GM08714 (cell line): ENCODE measurements around the gene RAB22A.
"Not testable (repeated sequence)": the region's sequence is repeated elsewhere in the genome, so short reads cannot be mapped to it uniquely, and the experiment has no call there.

Experiments
- H3K4me3 ChIP-seq: fragments of 200-500 bp; sonication (Bioruptor generic); 2 replicates; pipeline ENCODE4 v1.5.1; 2014; ENCODE audit warnings: mild to moderate bottlenecking, low read length, inconsistent platforms
- ZNF274 ChIP-seq: IDR thresholded peaks from 2 replicates; pipeline ENCODE4 v1.6.1; 2012; ENCODE audit warnings: mild to moderate bottlenecking, low read depth, low read length

Gene RAB22A

DNA sequence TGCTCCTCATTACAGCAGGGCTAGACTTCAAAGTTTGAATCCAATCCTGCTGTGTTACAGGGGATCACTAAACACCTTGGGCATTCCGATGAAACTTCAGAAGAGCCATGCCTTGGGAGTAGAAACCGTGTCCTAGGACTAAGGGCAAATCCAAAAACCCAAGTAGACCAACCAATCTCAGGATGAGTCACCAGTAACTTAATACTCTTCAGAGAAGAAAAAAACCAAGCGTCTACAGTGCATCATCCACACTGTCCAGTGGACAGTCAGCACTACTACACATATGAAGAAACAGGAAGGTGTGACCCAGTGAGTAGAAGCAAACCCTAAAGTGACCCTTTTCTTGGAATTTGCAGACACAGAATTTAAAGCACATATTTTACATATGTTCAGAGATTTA lies 40.1 kb downstream of the RAB22A start:
- no peak for TF ChIP-seq ZNF274

DNA sequence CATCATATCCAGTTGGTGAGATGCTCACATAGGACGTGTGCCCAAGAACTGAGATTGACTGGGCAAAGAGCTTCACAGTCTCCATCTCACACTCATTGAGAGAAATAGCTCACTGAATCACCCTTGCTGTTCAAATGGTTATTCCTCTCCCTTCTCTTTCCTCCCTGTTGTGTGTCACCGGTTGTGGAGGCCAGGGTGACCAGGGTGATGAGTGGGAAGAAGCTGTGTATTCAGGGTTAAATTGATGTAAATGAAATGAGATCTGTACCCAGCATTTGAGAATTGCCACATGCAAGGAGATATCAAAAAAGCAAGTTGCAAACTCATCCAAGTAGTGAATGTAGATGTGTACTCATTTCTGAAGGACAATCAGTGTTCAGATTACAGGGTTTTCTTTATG lies 43.0 kb downstream of the RAB22A start:
- no peak for TF ChIP-seq ZNF274
- H3K4me3 ChIP-seq, result no peak overlapping the region

More for the DNA sequence above, 40.1 kb downstream of the RAB22A start:
- no peak overlapping the region for H3K4me3 ChIP-seq

DNA sequence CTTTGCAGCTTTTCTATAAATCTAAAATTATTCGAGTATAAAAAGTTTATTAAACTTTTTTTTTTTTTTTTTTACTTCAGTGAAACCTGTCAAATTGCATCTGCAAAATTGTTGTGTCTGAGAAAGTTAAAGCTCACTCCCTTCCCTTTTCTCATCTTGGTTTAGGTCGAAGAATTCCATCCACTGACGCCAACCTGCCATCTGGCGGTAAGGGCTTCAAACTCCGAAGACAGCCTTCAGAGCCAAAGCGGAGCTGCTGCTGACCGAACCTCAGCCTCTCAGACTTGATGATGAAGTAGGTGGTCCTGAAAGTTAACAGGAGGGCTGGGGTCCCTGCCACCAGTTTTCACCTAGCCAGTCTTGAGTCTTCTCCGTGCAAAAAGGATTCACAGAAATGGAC lies 49.9 kb downstream of the RAB22A start:
- TF ChIP-seq ZNF274, result no peak
- no peak overlapping the region for H3K4me3 ChIP-seq

DNA sequence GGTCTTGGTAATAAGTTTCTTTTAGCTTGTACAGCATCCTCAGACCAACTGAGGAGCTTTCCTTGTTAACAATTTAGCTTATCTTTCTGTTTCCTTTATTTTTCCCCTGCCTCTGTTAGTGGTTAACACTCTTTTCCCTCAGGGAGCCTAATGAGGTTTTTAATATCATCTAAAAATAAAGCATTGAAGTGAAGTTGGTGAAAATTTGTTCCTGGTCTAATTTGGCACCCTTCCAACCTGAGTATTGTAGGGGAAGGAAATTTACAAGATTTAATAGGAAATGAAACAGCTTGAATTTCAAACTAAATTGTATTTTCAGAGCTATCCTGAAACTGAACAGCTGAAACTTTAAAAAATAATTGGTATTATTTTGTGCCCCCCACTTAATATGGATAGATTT lies 51.4 kb downstream of the RAB22A start:
- no peak overlapping the region for H3K4me3 ChIP-seq
- no peak for TF ChIP-seq ZNF274

DNA sequence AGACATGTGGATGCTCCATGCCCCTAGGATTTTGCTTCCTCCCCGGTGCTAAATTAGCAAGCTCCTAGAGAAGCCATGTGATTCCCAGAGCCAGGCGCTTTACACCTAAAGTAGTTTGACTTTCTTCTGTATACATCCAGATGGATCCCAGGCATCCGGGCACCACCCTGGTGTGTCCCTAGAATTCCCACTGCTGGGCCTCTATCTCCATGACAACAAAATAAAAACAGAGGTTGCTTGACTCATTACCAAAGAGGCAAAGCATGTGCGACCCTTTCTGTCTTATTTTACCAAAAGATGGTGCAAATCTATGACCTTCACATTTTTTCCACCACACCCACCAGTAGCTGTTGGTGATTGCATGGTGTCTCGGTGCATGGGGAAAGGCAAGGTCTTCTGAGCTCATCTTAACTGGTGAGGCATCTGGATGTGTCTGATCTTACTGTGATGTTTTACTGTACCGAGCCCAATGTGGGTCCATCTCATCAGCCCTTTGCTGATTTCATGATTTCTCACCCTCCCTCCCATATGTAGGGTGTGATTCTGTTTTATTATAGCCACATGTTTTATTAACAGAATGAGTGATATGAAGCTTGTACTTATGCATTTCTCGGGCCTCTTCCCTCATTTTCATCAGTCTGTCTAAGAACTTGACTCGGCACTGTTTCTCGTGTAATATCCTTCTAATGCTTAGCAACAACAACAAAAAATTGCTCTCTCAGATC lies 52.1 kb downstream of the RAB22A start:
- H3K4me3 ChIP-seq, result no peak overlapping the region
- TF ChIP-seq ZNF274, result no peak

DNA sequence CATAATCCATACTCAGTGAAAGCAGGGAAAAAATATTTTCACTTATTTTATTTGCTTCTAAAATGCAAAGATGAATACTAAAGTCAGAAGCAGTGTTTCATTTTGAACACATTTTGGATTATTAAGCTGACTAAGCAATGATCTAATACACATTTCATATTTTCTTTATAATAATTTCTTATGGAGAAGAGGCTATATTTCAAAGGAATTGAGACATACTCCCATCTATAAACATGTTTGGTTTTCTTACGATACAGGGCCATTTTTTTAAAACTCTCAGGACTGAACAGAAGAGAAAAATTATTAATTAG lies 52.6 kb downstream of the RAB22A start:
- no peak overlapping the region for H3K4me3 ChIP-seq
- TF ChIP-seq ZNF274, result no peak

DNA sequence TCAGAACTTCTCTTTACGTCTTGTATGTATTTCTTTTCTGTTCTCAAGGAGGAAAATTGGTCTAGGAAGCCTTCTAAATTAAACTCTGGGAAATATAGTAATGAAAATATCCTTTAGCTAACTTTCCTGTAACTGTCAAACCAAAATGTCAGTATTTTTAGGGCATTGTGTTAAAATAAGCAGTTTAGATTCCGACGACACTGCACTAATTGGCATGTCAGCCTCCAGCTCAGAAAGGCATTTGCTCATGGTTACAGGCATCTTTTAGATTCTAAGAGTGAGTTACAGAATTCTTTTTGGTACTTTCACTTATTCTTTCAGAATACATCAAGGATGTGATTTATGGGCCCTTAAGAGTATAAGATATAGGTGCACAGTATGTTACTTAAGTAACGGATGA lies 53.5 kb downstream of the RAB22A start:
- no peak for TF ChIP-seq ZNF274
- no peak overlapping the region for H3K4me3 ChIP-seq

DNA sequence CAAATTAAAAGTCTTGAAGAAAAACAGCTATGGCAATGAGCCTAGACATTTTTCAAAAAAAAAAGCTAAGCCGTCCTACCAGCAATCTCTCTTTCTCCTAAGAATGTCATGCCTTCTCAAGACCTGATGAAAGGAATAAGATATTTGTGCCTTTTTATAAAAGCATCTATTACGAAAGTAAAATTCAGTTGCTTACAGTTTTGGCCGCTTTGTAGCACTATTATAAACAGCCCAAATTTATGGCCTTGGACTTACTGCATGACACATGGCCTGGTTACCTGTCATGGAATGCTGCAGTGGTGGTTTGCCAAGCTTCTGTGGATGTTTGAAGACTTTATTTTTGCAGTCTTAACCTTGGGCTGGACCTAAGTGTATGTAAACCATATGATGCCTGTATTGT lies 57.4 kb downstream of the RAB22A start:
- H3K4me3 ChIP-seq, result no peak overlapping the region
- no peak for TF ChIP-seq ZNF274

DNA sequence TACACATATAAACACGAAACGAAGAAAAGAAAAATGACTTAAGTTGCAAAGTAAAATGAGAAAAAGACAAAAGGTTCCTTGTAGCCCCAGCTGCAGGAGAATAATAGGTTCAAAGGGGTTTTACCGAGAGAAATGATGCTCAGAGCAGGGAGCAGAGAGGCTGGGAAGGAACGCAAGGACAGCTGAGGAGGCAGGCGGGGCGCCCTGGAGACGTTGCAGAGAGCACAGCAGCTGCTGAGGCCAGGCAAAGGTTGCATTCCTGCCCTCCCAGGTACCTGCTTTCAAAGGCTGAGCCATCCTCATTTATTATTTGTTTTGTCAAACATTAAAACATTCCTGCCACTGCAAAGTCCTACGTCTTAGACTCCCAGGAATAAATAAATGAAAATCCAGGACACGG lies 63.3 kb downstream of the RAB22A start:
- H3K4me3 ChIP-seq, result no peak overlapping the region
- no peak for TF ChIP-seq ZNF274

DNA sequence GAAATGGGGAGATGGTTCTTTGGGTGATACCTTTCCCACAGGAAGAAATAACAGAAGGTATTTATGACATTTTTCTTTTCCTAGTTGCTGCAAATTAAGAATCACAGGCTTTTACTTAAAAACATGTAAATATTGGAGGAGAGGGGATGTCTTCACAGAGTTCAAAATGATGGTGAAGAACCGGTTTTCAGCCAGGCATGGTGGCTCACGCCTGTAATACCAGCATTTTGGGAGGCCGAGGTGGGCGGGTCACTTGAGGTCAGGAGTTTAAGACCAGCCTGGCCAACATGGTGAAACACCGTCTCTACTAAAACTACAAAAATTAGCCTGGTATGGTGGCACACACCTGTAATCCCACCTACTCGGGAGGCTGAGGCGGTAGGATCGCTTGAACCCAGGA lies 63.8 kb downstream of the RAB22A start:
- not testable (repeated sequence) for H3K4me3 ChIP-seq

DNA sequence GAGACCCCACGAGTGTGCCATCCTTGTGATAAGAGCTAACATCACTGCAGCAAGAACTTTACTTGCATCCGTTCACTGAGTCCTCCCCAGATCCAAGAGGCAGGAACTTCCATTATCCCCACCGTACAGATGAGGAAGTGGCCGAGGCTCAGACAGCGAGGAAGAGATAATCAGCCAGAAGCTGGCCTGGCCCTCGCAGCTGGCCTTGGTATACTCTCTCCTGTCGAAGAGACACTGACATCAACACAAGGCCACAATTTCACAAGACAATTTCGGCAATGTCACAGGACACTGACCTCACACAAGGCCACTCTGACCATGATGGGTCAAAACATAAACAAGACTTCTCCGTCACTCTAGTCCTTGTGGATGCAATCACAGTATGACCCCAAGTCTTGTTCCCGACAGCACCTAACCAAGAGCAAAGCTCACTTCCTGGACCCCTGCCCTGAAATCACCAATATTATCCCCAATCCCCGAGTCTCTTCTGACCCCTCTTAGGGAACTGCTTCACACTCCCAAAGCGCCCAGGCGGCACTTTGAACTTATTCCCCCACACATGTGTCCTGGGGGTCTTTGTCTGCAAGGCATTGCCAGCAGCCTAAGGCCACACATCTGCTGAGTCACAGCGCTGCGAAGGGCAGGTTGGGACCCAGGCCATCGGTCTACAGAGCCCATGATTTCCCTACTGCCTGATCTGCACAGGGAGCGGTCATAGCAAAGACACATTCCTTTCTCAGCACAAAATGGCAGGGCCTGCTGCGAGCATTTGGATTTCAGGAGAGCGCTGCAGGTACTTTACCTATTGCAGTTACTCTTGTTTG lies 64.7 kb downstream of the RAB22A start:
- no peak overlapping the region for H3K4me3 ChIP-seq
- TF ChIP-seq ZNF274, result no peak

DNA sequence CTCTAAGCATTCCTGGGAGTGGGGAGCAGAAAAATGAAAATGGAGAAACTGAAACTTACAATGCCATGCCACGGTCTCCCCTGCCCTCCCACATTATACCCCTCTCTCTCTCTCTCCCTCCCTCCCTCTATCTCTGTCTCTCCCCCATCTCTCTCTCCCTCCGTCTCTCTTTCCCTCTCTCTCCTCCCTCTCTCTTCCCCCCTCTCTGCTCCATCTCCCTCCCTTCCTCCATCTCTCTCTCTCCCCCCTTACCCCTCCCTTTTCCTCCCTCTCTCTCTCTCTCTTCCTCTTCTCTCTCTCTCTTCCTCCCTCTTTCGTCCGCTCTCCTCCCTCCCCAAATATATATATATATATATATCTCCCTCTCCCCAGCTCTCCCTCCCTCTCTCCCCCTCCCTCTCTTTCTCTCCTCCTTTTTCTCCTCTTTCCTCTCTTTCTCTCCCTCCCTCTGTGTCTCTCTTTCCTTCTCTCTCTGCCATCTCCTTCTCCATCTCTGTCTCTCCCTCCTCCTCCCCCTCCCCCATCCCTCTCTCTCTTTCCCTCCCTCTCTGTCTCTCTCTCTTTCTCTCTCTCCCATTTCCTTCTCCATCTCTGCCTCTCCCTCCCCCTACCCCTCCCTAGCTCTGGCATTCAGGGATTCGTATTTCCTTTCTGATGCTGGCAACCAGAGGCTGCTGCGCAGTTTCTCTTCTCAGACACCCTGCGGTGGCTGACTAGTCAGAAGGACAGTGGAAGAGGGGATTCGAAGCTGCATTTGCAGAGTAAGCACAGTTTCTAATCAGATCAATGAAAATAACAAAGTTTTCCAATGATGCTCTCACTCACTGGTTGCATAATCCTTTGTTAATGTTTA lies 65.6 kb downstream of the RAB22A start:
- TF ChIP-seq ZNF274, result no peak
- H3K4me3 ChIP-seq, result no peak overlapping the region

DNA sequence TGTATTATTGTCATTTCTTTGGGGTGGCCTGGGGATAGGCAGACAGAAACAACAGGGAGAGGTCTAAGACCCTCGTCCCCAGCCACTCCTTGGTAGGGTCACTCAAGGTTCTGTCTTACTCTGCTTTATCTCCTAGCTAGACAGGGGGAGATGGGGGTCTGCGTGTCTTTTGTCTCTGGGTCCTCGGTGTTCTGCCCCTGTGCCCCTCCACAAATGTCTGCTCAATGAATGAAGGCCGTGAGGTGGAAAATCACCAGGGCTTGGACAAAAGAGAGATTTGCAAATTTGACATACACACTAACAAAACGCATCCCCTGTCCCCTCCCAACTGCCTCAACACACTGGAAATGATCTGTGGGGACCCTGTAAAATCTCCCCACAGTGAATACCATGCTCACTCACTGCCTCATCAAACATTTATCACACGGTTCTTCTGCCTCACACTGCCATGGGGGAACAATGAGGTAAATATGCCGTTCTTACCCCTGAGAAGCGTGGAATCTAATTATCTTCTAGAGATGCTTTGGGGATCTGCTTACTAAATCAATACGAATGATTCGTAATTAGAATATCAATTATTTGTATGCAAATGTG lies 66.3 kb downstream of the RAB22A start:
- H3K4me3 ChIP-seq, result no peak overlapping the region
- no peak for TF ChIP-seq ZNF274

DNA sequence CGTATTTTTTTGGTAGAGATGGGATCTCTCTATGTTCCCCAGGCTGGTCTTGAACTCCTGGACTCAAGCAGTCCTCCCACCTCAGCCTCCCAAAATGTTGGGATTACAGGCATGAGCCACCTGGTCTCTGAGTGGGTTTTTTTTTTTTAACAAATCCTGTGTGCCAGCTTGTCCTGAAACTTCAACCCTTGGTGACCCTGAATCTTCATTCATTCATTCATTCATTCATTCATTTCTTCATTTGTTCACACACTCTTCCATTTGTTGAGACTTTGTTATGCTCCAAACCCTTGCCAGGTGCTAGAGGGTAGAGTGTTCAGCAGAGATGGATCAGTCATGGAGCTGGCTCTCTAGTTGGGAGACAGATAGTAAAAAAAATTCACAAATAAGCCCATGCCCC lies 67.5 kb downstream of the RAB22A start:
- TF ChIP-seq ZNF274, result no peak
- H3K4me3 ChIP-seq, result no peak overlapping the region
